Hindlimb muscle (tissue), 1 donor: ENCODE results near the gene DUT. TPM values are rescaled to one million over a fixed set of nuclear protein-coding genes. Genes with fewer than 3 reads are reported as not detected.
"Not testable (repeated sequence)": the region's sequence is repeated elsewhere in the genome, so short reads cannot be mapped to it uniquely, and the experiment has no call there.

Experiments
- DNase-seq: peaks from one replicate; pipeline ENCODE4 v3.0.0-alpha.2; 2013
- polyA plus RNA-seq: library from polyadenylated mRNA; unstranded; fragments of 120-200 nt; gene quantifications from one replicate; pipeline ENCODE4 v1.2.1, GENCODE V29; 2013; ENCODE audit not compliant: insufficient read length

The DUT gene
- 101 TPM for polyA plus RNA-seq

GRCh38 chr15:48330855-48331795 is at the start of gene DUT:
TSS of gene DUT (plus strand) at chr15:48331429. CDS start at chr15:48331516, 87 bp downstream.
- peak; percentile 90 for DNase-seq

- no peak for DNase-seq
These were observed 49.6 kb upstream of the DUT start for GRCh38 chr15:48281674-48282073.

- peak; percentile 23 for DNase-seq
These were observed 49.0 kb upstream of the DUT start for GRCh38 chr15:48282216-48282615.

GRCh38 chr15:48283396-48284145 is 47.7 kb upstream of the DUT start:
- no peak for DNase-seq

GRCh38 chr15:48285329-48286214 is 45.7 kb upstream of the DUT start:
- peak; percentile 85 for DNase-seq

- DNase-seq: no peak
These were observed 41.6 kb upstream of the DUT start for GRCh38 chr15:48289628-48290027.

- DNase-seq: no peak
These were observed 38.8 kb upstream of the DUT start for GRCh38 chr15:48292458-48292857.

- DNase-seq: no peak
These were observed 33.6 kb upstream of the DUT start for GRCh38 chr15:48297668-48298067.

- DNase-seq: no peak
These were observed 32.3 kb upstream of the DUT start for GRCh38 chr15:48298914-48299313.

GRCh38 chr15:48300038-48300437 is 31.2 kb upstream of the DUT start:
- no peak for DNase-seq

- no peak for DNase-seq
These were observed 26.8 kb upstream of the DUT start for GRCh38 chr15:48304398-48304797.

GRCh38 chr15:48306639-48307038 is 24.6 kb upstream of the DUT start:
- no peak for DNase-seq

GRCh38 chr15:48307586-48307985 is 23.6 kb upstream of the DUT start:
- no peak for DNase-seq

- no peak for DNase-seq
These were observed 21.5 kb upstream of the DUT start for GRCh38 chr15:48309740-48310139.

- DNase-seq: no peak
These were observed 18.0 kb upstream of the DUT start for GRCh38 chr15:48313216-48313615.

GRCh38 chr15:48315041-48315440 is 16.2 kb upstream of the DUT start:
- no peak for DNase-seq

- no peak for DNase-seq
These were observed 14.0 kb upstream of the DUT start for GRCh38 chr15:48317221-48317620.

- DNase-seq: no peak
These were observed 13.1 kb upstream of the DUT start for GRCh38 chr15:48318131-48318530.

GRCh38 chr15:48323294-48323693 is 7.9 kb upstream of the DUT start:
- no peak for DNase-seq

GRCh38 chr15:48324949-48325348 is 6.3 kb upstream of the DUT start:
- DNase-seq: no peak

GRCh38 chr15:48325400-48325799 is 5.8 kb upstream of the DUT start:
- no peak for DNase-seq

GRCh38 chr15:48326180-48326579 is 5.0 kb upstream of the DUT start:
- DNase-seq: not testable (repeated sequence)
